Mammary epithelial cell (primary cell): ENCODE results near the gene HSD11B1.

Experiments
- CTCF ChIP-seq, 2 donors: IDR thresholded peaks in 1 of 2; conservative IDR thresholded peaks in 1 of 2; 2 replicates each; pipeline ENCODE4 v1.5.1; 2011 to 2012; ENCODE audit warnings: inconsistent platforms in 2 of 2, low read length in 2 of 2, mild to moderate bottlenecking in 2 of 2, control low read depth in 1 of 2, low read depth in 1 of 2; ENCODE audit not compliant: insufficient read depth in 1 of 2; ENCODE audit errors: extremely low read depth in 1 of 2
- EZH2 ChIP-seq: IDR thresholded peaks from 2 replicates; pipeline ENCODE4 v1.6.1; 2012; ENCODE audit warnings: low read length, inconsistent platforms, borderline replicate concordance

GRCh38 chr1:209691237-209691636 is 13.4 kb upstream of the HSD11B1 start:
- TF ChIP-seq CTCF (conservative IDR thresholded peaks at IDR 0.05 in 1 of 2, IDR thresholded peaks at IDR 0.05 in 1 of 2; ENCODE audit: extremely low read depth in 1 of 2, insufficient read depth in 1 of 2, low read depth in 1 of 2, low read length in 2 of 2) = no peak
- no peak for TF ChIP-seq EZH2
